ENCODE measurements around the gene VSIR. TPM values are rescaled to one million over a fixed set of nuclear protein-coding genes. Genes with fewer than 3 reads are reported as not detected.

Gene VSIR
- total RNA-seq, 1 donor from 2014 or later = 104 TPM

DNA sequence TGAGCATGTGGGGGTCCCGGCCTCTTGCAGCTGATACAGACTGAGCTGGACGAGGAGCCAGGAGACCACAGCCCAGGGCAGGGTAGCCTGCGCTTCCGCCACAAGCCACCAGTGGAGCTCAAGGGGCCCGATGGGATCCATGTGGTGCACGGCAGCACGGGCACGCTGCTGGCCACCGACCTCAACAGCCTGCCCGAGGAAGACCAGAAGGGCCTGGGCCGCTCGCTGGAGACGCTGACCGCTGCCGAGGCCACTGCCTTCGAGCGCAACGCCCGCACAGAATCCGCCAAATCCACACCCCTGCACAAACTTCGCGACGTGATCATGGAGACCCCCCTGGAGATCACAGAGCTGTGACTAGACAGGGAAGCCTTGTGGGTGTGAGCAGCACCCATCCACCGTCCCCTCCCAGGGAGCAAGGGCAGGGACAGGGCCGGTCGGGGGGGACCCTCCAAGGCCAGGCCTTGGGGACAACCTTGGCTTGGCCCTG is 41.6 kb upstream of the VSIR start:
- H3K4me3 ChIP-seq = no peak overlapping the region
- H3K27ac ChIP-seq (replicated peaks) = no peak overlapping the region
- TF ChIP-seq, protein P1, sequence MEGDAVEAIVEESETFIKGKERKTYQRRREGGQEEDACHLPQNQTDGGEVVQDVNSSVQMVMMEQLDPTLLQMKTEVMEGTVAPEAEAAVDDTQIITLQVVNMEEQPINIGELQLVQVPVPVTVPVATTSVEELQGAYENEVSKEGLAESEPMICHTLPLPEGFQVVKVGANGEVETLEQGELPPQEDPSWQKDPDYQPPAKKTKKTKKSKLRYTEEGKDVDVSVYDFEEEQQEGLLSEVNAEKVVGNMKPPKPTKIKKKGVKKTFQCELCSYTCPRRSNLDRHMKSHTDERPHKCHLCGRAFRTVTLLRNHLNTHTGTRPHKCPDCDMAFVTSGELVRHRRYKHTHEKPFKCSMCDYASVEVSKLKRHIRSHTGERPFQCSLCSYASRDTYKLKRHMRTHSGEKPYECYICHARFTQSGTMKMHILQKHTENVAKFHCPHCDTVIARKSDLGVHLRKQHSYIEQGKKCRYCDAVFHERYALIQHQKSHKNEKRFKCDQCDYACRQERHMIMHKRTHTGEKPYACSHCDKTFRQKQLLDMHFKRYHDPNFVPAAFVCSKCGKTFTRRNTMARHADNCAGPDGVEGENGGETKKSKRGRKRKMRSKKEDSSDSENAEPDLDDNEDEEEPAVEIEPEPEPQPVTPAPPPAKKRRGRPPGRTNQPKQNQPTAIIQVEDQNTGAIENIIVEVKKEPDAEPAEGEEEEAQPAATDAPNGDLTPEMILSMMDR (IDR thresholded peaks at IDR 0.05; ENCODE audit: borderline replicate concordance) = no peak
- peaks cover 58% of the 10 kb centered on the region for H3K4me1 ChIP-seq
- H3K27me3 ChIP-seq (ENCODE audit: low read depth) = no peaks in the 10 kb centered on the region
- no peak for DNase-seq
- no peaks in the 10 kb centered on the region for H3K9me3 ChIP-seq (replicated peaks)
- intact Hi-C loops (cut with micrococcal nuclease) = loop anchor here (10.0 kb wide), 1 partner anchor 430 kb away; no protein-coding TSS in a partner anchor
- H3K36me3 ChIP-seq = peaks cover 54% of the 10 kb centered on the region

DNA sequence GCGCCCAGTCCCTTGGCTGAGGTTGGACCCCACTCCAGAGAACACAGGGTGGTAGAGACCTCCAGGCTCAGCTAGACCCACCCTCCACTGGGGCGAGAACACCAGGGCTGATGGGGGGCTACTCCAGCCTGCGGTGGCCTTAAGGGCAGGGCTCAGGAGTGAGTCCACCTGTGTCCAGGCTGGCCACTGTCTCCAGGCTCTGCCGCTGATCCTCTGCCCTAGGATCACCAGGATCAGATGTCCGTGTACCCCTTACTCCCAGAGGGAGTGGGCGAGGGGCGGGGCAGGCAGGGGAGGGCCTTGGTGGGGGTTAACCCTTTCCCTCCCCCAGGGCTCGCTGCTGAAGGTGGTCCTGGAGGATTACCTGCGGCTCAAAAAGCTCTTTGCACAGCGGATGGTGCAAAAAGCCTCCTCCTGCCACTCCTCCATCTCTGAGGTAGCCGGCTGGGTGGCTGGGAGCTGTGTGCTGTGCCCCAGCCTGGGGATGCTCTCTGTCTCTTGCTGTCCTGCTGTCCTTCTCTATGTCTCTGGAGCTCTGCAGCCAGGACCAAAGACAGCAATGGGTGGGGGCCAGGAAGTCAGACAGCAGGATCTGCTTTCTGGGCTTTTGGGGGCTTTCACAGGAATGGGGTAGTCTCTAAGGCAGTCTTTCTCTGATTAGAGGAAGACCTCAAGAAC is 39.7 kb upstream of the VSIR start:
- TF ChIP-seq, protein P1 (IDR thresholded peaks at IDR 0.05; ENCODE audit: borderline replicate concordance) = no peak
- Histone ChIP-seq H3K9me3 (replicated peaks) (no peaks in the 10 kb centered on the region), H3K4me3 (no peak overlapping the region), H3K36me3 (peaks cover 35% of the 10 kb centered on the region), H3K27me3 (ENCODE audit: low read depth) (peaks cover 6% of the 10 kb centered on the region), H3K27ac (replicated peaks) (no peak overlapping the region), H3K4me1 (peaks cover 42% of the 10 kb centered on the region)
- no peak for DNase-seq
- intact Hi-C loops (cut with micrococcal nuclease) = loop anchor here (10.0 kb wide), 1 partner anchor 428 kb away; no protein-coding TSS in a partner anchor

DNA sequence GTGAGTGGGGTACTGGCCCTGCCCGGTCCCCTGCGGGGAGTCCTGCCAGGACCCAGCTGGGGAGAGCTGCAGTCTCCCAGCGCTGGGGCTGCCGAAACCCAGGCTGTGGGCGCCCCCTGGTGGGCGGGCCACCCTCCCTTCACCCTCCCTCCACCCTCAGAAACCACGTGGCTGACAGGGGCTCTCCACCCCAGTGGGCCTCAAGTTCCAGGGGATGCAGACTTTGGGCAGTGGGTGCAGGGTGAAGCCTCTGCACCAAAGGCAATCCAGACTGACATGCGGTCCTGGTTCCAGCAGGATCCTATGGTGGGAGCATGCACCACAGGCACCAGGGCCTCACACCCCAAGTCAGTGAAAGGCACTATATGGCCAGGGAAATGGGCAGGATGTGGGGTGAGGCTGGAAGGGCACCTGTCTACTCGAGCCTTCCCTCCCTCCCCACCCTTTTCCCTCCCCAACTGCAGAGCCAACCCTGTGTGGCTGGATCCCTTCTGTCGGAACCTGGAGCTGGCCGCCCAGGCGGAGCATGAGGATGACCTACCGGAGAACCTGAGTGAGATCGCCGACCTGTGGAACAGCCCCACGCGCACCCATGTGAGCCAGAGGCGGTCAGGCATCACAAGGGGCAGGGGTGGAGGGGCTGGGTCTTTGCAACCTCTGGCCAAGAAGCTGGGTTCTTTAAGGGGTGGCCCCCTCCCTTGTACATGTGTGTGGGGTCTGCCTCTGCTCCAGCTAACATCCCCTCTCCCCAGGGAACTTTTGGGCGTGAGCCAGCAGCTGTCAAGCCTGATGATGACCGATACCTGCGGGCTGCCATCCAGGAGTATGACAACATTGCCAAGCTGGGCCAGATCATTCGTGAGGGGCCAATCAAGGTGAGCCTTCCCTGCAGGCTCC is 38.9 kb upstream of the VSIR start:
- DNase-seq = peak; percentile 68
- intact Hi-C loops (cut with micrococcal nuclease) = loop anchor here (10.0 kb wide), 1 partner anchor 427 kb away; no protein-coding TSS in a partner anchor
- TF ChIP-seq, protein P1 (IDR thresholded peaks at IDR 0.05; ENCODE audit: borderline replicate concordance) = peak; percentile 88

DNA sequence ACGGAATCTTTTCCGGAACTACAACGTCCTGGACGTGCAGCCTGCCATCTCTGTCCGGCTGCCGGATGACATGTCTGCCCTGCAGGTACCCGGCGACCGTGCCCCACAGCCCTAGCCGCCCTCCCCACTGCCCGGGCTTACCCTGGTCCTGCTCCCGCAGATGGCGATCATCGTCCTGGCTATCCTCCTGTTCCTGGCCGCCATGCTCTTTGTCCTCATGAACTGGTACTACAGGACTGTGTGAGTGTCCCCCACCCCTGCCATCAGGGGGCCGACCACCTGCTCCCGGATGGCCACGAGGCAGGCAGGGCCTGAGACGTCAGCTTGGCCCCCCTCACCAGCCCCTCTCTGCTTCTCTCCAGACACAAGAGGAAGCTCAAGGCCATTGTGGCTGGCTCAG is 38.0 kb upstream of the VSIR start:
- Histone ChIP-seq H3K27me3 (ENCODE audit: low read depth) (peaks cover 17% of the 10 kb centered on the region), H3K4me3 (no peak overlapping the region), H3K27ac (replicated peaks) (no peak overlapping the region), H3K4me1 (peaks cover 25% of the 10 kb centered on the region), H3K9me3 (replicated peaks) (no peaks in the 10 kb centered on the region), H3K36me3 (peaks cover 18% of the 10 kb centered on the region)
- intact Hi-C loops (cut with micrococcal nuclease) = loop anchor here (10.0 kb wide), 1 partner anchor 427 kb away; no protein-coding TSS in a partner anchor
- no peak for DNase-seq
- TF ChIP-seq, protein P1 (IDR thresholded peaks at IDR 0.05; ENCODE audit: borderline replicate concordance) = no peak

More for the DNA sequence above, 38.9 kb upstream of the VSIR start:
- Histone ChIP-seq H3K4me3 (no peak overlapping the region), H3K36me3 (peaks cover 27% of the 10 kb centered on the region), H3K27ac (replicated peaks) (no peak overlapping the region), H3K4me1 (peaks cover 34% of the 10 kb centered on the region), H3K9me3 (replicated peaks) (no peaks in the 10 kb centered on the region), H3K27me3 (ENCODE audit: low read depth) (peaks cover 12% of the 10 kb centered on the region)

DNA sequence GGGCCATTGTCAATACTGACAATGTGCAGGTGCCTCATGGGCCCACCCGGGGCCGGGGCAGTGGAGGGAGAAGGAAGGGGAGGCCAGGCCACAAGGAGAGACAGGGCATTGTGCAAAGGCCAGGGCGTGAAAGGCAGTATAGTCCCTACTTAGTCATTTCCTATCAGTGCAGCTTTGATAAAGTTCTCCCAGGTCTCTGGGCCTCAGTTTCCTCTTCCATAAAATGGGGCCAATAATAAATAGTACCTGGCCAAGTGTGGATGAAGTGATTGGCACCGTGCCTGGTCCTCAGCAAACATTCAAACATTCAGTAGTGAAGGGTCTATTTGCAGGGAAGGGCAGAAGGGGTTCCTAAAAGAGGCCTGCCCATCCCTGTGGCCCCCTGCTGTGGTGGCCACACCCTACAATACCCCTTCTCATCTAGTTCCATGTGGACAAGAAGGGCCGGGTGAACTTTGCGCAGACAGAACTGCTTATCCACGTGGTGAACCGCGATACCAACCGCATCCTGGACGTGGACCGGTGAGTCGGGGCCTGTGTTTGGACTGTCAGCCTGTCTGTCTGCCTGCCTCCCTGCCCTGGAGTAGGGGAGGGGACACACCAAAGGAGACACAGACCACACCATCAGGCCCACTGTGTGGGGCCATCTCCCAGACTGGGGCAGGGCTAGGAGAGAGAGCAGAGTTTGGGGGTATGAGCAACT is 36.9 kb upstream of the VSIR start:
- no peak for DNase-seq
- intact Hi-C loops (cut with micrococcal nuclease) = loop anchor here (10.0 kb wide), 1 partner anchor 425 kb away; no protein-coding TSS in a partner anchor
- peaks cover 19% of the 10 kb centered on the region for H3K4me1 ChIP-seq
- H3K4me3 ChIP-seq = no peak overlapping the region
- H3K36me3 ChIP-seq = peaks cover 6% of the 10 kb centered on the region
- peaks cover 17% of the 10 kb centered on the region for H3K27me3 ChIP-seq (ENCODE audit: low read depth)
- TF ChIP-seq, protein P1 (IDR thresholded peaks at IDR 0.05; ENCODE audit: borderline replicate concordance) = no peak
- H3K9me3 ChIP-seq (replicated peaks) = no peaks in the 10 kb centered on the region
- H3K27ac ChIP-seq (replicated peaks) = no peak overlapping the region
